Breast epithelium (tissue), 4 donors: ENCODE measurements around the gene PALM3. TPM values are rescaled to one million over a fixed set of nuclear protein-coding genes. Genes with fewer than 3 reads are reported as not detected.

ENCODE experiments used
- DNase-seq, 2 donors: peaks; one replicate each; pipeline ENCODE4 v3.0.0-alpha.2; 2019; ENCODE audit warnings: low spot score in 2 of 2
- H3K27ac ChIP-seq, 2 donors: fragments of 200-600 bp; sonication (generic) in 1 of 2; one replicate each; pipeline ENCODE4 v1.5.1; 2016 to 2019; ENCODE audit warnings: mild to moderate bottlenecking in 1 of 2
- H3K27me3 ChIP-seq, 2 donors: fragments of 200-600 bp; sonication (generic) in 1 of 2; one replicate each; pipeline versions ENCODE4 v1.5.1 to v1.6.0; 2017 to 2019; ENCODE audit warnings: control low read depth in 1 of 2, mild to moderate bottlenecking in 1 of 2
- H3K36me3 ChIP-seq: fragments of 200-600 bp; one replicate; pipeline ENCODE4 v1.5.1; 2019
- H3K4me1 ChIP-seq, 2 donors: fragments of 200-600 bp; sonication (generic); one replicate each; pipeline ENCODE4 v1.5.1; 2016 to 2019; ENCODE audit warnings: control low read depth in 1 of 2
- H3K4me3 ChIP-seq, 3 donors: fragments of 200-600 bp; sonication (generic); 1 replicate in 2 of 3; 2 replicates in 1 of 3; pipeline ENCODE4 v1.5.1; 2016 to 2019; ENCODE audit warnings: mild to moderate bottlenecking in 3 of 3, moderate library complexity in 2 of 3
- H3K9me3 ChIP-seq, 2 donors: fragments of 200-600 bp; sonication (generic) in 1 of 2; one replicate each; pipeline ENCODE4 v1.5.1; 2016 to 2019; ENCODE audit warnings: control low read depth in 1 of 2
- POLR2A ChIP-seq: fragments of 450-650 bp; IDR thresholded peaks from one replicate; pipeline ENCODE4 v1.6.1; 2016; ENCODE audit warnings: antibody characterized with exemption, mild to moderate bottlenecking, moderate library complexity
- POLR2AphosphoS5 ChIP-seq, 3 donors: sonication (generic); formaldehyde crosslinking; IDR thresholded peaks; one replicate each; pipeline ENCODE4 v1.6.1; 2017; ENCODE audit warnings: antibody characterized with exemption in 3 of 3
- intact Hi-C: fragments of 100-400 bp; cut with DNase I; formaldehyde crosslinking; loops from one replicate; pipeline ENCODE4 v1.15.1; 2023; ENCODE audit warnings: low total_unique reads
- total RNA-seq, 3 donors: library from RNA; depleted of rRNA; stranded (reverse); fragments of >200 nt; gene quantifications; one replicate each; pipeline ENCODE4 v1.1.0, GENCODE V29; 2016
- TF ChIP-seq, protein P1 (sequence below), 3 donors: fragments of 450-650 bp; IDR thresholded peaks; one replicate each; pipeline ENCODE4 v1.5.1; 2016 to 2017; ENCODE audit warnings: antibody characterized with exemption in 3 of 3, mild to moderate bottlenecking in 3 of 3, moderate library complexity in 3 of 3

PALM3 gene
- total RNA-seq, 3 donors from 2014 or later: 2.5 to 3.9 TPM; not detected in 1

DNA sequence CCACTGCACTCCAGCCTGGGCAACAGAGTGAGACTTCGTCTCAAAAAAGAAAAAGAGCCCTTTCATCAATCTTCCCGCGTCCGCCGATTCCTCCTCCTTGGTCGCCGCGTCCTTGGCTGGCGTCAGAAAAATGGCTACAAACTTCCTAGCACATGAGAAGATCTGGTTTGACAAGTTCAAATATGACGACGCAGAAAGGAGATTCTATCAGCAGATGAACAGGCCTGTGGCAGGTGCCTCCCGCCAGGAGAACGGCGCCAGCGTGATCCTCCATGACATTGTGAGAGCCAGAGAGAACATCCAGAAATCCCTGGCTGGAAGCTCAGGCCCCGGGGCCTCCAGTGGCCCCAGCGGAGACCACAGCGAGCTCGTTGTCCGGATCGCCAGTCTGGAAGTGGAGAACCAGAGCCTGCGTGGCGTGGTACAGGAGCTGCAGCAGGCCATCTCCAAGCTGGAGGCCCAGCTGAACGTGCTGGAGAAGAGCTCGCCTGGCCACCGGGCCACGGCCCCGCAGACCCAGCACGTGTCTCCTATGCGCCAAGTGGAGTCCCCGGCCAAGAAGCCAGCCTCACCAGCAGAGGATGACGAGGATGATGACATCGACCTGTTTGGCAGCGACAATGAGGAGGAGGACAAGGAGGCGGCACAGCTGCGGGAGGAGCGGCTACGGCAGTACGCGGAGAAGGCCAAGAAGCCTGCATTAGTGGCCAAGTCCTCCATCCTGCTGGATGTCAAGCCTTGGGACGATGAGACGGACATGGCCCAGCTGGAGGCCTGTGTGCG lies 8.6 kb upstream of the PALM3 start:
- DNase-seq: no peak
- H3K9me3 ChIP-seq: no peaks in the 10 kb centered on the region
- H3K27ac ChIP-seq: peak overlapping the region; percentile 73 to 81
- no peak for TF ChIP-seq POLR2AphosphoS5 (IDR thresholded peaks at IDR 0.05)
- TF ChIP-seq POLR2A: no peak
- TF ChIP-seq, protein P1, sequence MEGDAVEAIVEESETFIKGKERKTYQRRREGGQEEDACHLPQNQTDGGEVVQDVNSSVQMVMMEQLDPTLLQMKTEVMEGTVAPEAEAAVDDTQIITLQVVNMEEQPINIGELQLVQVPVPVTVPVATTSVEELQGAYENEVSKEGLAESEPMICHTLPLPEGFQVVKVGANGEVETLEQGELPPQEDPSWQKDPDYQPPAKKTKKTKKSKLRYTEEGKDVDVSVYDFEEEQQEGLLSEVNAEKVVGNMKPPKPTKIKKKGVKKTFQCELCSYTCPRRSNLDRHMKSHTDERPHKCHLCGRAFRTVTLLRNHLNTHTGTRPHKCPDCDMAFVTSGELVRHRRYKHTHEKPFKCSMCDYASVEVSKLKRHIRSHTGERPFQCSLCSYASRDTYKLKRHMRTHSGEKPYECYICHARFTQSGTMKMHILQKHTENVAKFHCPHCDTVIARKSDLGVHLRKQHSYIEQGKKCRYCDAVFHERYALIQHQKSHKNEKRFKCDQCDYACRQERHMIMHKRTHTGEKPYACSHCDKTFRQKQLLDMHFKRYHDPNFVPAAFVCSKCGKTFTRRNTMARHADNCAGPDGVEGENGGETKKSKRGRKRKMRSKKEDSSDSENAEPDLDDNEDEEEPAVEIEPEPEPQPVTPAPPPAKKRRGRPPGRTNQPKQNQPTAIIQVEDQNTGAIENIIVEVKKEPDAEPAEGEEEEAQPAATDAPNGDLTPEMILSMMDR (IDR thresholded peaks at IDR 0.05): no peak
- intact Hi-C loops: loop anchor here (1.0 to 10.0 kb wide), 2 partner anchors 50 to 186 kb away; no protein-coding TSS in a partner anchor
- H3K4me3 ChIP-seq: no peak overlapping the region
- H3K4me1 ChIP-seq: no peaks in the 10 kb centered on the region
- H3K27me3 ChIP-seq: no peaks in the 10 kb centered on the region
- H3K36me3 ChIP-seq: no peaks in the 10 kb centered on the region

DNA sequence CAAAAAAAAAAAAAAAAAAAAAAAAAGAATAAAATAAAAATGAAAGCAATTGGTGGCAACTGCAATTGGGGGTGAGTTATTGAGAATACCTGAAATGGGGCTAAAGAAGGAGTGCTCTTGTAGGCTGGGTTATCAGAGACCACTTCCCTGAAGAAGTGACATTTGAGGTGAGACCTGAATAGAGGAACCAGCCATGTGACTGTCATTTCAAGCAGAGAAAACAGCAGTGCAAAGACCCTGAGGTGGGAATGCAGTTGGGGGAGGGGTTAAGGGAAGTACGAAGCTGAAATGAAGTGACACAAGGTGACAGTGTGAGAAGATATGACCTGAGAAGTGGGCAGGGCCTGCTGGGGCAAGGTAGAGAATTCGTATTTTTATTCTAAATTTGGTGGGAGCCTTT lies 4.3 kb upstream of the PALM3 start:
- no peak overlapping the region for H3K4me3 ChIP-seq
- H3K9me3 ChIP-seq: no peaks in the 10 kb centered on the region
- intact Hi-C loops: no loop called here
- H3K36me3 ChIP-seq: no peaks in the 10 kb centered on the region
- no peak for DNase-seq
- TF ChIP-seq POLR2AphosphoS5 (IDR thresholded peaks at IDR 0.05): no peak
- no peak overlapping the region for H3K27ac ChIP-seq
- peaks cover 0 to 4% of the 10 kb centered on the region in 2 donors for H3K4me1 ChIP-seq
- no peaks in the 10 kb centered on the region for H3K27me3 ChIP-seq

GRCh38 chr19:14063105-14063504 lies 1.2 kb upstream of the PALM3 start:
- Histone ChIP-seq H3K36me3 (no peaks in the 10 kb centered on the region), H3K9me3 (no peaks in the 10 kb centered on the region), H3K27me3 (no peaks in the 10 kb centered on the region), H3K4me1 (peaks cover 2 to 4% of the 10 kb centered on the region in 2 donors), H3K27ac (no peak overlapping the region), H3K4me3 (no peak overlapping the region)
- TF ChIP-seq, protein P1 (IDR thresholded peaks at IDR 0.05): no peak
- TF ChIP-seq POLR2AphosphoS5 (IDR thresholded peaks at IDR 0.05): no peak
- TF ChIP-seq POLR2A: no peak
- intact Hi-C loops: no loop called here
- DNase-seq: no peak

- Histone ChIP-seq H3K9me3 (no peaks in the 10 kb centered on the region), H3K4me3 (no peak overlapping the region), H3K27ac (no peak overlapping the region), H3K4me1 (peaks cover 6 to 9% of the 10 kb centered on the region in 2 donors), H3K36me3 (no peaks in the 10 kb centered on the region), H3K27me3 (no peaks in the 10 kb centered on the region)
- no peak for DNase-seq
- TF ChIP-seq POLR2A: no peak
- TF ChIP-seq POLR2AphosphoS5 (IDR thresholded peaks at IDR 0.05): no peak
- TF ChIP-seq, protein P1 (IDR thresholded peaks at IDR 0.05): no peak
- intact Hi-C loops: no loop called here
These were observed 631 bp upstream of the PALM3 start for GRCh38 chr19:14062558-14062855.

DNA sequence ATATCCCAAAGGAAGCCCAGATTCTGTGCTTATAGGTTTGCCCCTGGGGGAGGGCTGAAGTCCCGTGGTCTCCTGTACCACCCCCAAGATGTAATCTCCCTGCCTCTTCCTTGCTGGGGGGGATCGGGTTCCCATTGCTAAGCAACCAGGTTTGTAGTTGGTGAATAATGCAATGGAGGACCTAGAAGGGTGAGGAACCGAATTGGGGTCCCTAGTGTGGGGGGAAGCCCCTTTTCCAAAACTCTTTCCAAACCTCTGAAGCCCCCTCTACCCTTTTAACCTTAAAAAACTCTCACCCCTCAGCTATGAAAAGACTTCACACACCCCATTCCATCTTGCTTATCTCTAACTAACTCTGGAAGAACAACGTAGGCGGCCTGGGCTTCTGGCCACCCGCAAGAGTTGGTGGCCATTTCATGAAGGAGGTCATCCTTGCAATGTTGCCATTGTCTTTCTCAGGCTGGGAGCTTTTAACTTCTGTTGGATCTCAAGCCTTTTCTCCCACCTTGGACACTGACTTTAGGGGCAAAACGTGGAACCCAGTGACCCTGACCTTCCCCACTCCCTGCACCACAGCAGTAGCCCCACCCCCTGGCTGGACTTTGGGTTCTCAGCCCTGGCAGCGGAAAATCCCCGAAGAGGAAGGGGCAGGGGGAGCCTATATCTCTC lies 661 bp downstream of the PALM3 start:
- TF ChIP-seq POLR2A (no peak), POLR2AphosphoS5 (IDR thresholded peaks at IDR 0.05) (no peak)
- TF ChIP-seq, protein P1 (IDR thresholded peaks at IDR 0.05): no peak
- Histone ChIP-seq H3K9me3 (no peaks in the 10 kb centered on the region), H3K27ac (peak overlapping the region; percentile 29 to 66), H3K36me3 (no peaks in the 10 kb centered on the region), H3K4me1 (peaks cover 6 to 9% of the 10 kb centered on the region in 2 donors), H3K4me3 (peak overlapping the region in 2 of 3 donors; percentile 15 to 51), H3K27me3 (no peaks in the 10 kb centered on the region)
- intact Hi-C loops: no loop called here
- DNase-seq: no peak
